Activated T-cell treated with anti-CD3 and anti-CD28 coated beads for 1 hour (primary cell): ENCODE data around the gene ERCC6L2.

Experiments used
- DNase-seq: peaks from one replicate; pipeline ENCODE4 v3.0.0-alpha.2; 2020; ENCODE audit warnings: low read depth

Gene ERCC6L2

GRCh38 chr9:95870352-95870751 lies 5.1 kb upstream of the ERCC6L2 start:
- no peak for DNase-seq

GRCh38 chr9:95870906-95871305 lies 4.6 kb upstream of the ERCC6L2 start:
- no peak for DNase-seq

- DNase-seq: no peak
Observed at GRCh38 chr9:95874303-95874988, 1.0 kb upstream of the ERCC6L2 start.

GRCh38 chr9:95874989-95875304 lies 544 bp upstream of the ERCC6L2 start:
- DNase-seq: peak; percentile 52

GRCh38 chr9:95876138-95876444 lies 600 bp downstream of the ERCC6L2 start:
- no peak for DNase-seq

- DNase-seq: no peak
Observed at GRCh38 chr9:95876595-95876994, 1.1 kb downstream of the ERCC6L2 start.

GRCh38 chr9:95877984-95878383 lies 2.5 kb downstream of the ERCC6L2 start:
- no peak for DNase-seq

- DNase-seq: no peak
Observed at GRCh38 chr9:95879591-95879990, 4.1 kb downstream of the ERCC6L2 start.

GRCh38 chr9:95880021-95880690 lies 4.7 kb downstream of the ERCC6L2 start:
- no peak for DNase-seq

- no peak for DNase-seq
Observed at GRCh38 chr9:95887926-95888497, 12.5 kb downstream of the ERCC6L2 start.

- DNase-seq: no peak
Observed at GRCh38 chr9:95890594-95890993, 15.1 kb downstream of the ERCC6L2 start.

GRCh38 chr9:95891067-95891671 lies 15.7 kb downstream of the ERCC6L2 start:
- no peak for DNase-seq

GRCh38 chr9:95892690-95893089 lies 17.2 kb downstream of the ERCC6L2 start:
- no peak for DNase-seq

- DNase-seq: no peak
Observed at GRCh38 chr9:95896580-95896979, 21.1 kb downstream of the ERCC6L2 start.

- DNase-seq: no peak
Observed at GRCh38 chr9:95901506-95901905, 26.0 kb downstream of the ERCC6L2 start.

- DNase-seq: no peak
Observed at GRCh38 chr9:95903398-95903797, 27.9 kb downstream of the ERCC6L2 start.

- no peak for DNase-seq
Observed at GRCh38 chr9:95907794-95908193, 32.3 kb downstream of the ERCC6L2 start.

- no peak for DNase-seq
Observed at GRCh38 chr9:95910023-95910707, 34.7 kb downstream of the ERCC6L2 start.

GRCh38 chr9:95910770-95911340 lies 35.4 kb downstream of the ERCC6L2 start:
- no peak for DNase-seq

- no peak for DNase-seq
Observed at GRCh38 chr9:95912773-95913172, 37.3 kb downstream of the ERCC6L2 start.

- DNase-seq: no peak
Observed at GRCh38 chr9:95920017-95920416, 44.5 kb downstream of the ERCC6L2 start.

GRCh38 chr9:95923794-95924193 lies 48.3 kb downstream of the ERCC6L2 start:
- DNase-seq: no peak

- DNase-seq: no peak
Observed at GRCh38 chr9:95924987-95925386, 49.5 kb downstream of the ERCC6L2 start.
